ENCODE measurements around the gene PHB1. TPM values are rescaled to one million over a fixed set of nuclear protein-coding genes. Genes with fewer than 3 reads are reported as not detected.

PHB1 gene
- total RNA-seq, 1 experiment from 2014 or later = 413 TPM

GRCh38 chr17:49381033-49381432, 33.6 kb downstream of the PHB1 start:
- no peak for TF ChIP-seq CTCF (IDR thresholded peaks at IDR 0.05; ENCODE audit: unreplicated experiment)
- intact Hi-C loops (cut with micrococcal nuclease; ENCODE audit: unreplicated experiment) = no loop called here
- DNase-seq = no peak
- Mint-ChIP-seq H3K27me3 (ENCODE audit: unreplicated experiment) (peaks cover 50% of the 10 kb centered on the region), H3K9me3 (ENCODE audit: low read depth, unreplicated experiment) (peaks cover 14% of the 10 kb centered on the region), H3K4me3 (ENCODE audit: low read depth, unreplicated experiment) (no peak overlapping the region), H3K4me1 (ENCODE audit: low read depth, unreplicated experiment) (no peaks in the 10 kb centered on the region), H3K27ac (ENCODE audit: unreplicated experiment) (no peak overlapping the region), H3K36me3 (ENCODE audit: insufficient read depth, unreplicated experiment) (no peaks in the 10 kb centered on the region)
- no TSS peak for BruUV-seq (replicated peaks)
- CTCF ChIA-PET = interaction anchor here (0.6 to 1.7 kb wide), 2 partner anchors 10 to 74 kb away, joined by 3 to 4 read pairs; no protein-coding TSS in a partner anchor

- BruUV-seq (replicated peaks) = no TSS peak
- CTCF ChIA-PET = interaction anchor here (1.7 kb wide), 1 partner anchor 11 kb away, joined by 4 read pairs; no protein-coding TSS in a partner anchor
- no peaks in the 10 kb centered on the region for H3K4me1 Mint-ChIP-seq (ENCODE audit: low read depth, unreplicated experiment)
- no peak for DNase-seq
- intact Hi-C loops (cut with micrococcal nuclease; ENCODE audit: unreplicated experiment) = no loop called here
- no peak overlapping the region for H3K27ac Mint-ChIP-seq (ENCODE audit: unreplicated experiment)
- no peak for TF ChIP-seq CTCF (IDR thresholded peaks at IDR 0.05; ENCODE audit: unreplicated experiment)
- no peak overlapping the region for H3K4me3 Mint-ChIP-seq (ENCODE audit: low read depth, unreplicated experiment)
- peaks cover 49% of the 10 kb centered on the region for H3K27me3 Mint-ChIP-seq (ENCODE audit: unreplicated experiment)
- H3K36me3 Mint-ChIP-seq (ENCODE audit: insufficient read depth, unreplicated experiment) = no peaks in the 10 kb centered on the region
- peaks cover 14% of the 10 kb centered on the region for H3K9me3 Mint-ChIP-seq (ENCODE audit: low read depth, unreplicated experiment)
These were observed 34.8 kb downstream of the PHB1 start for GRCh38 chr17:49379926-49380325.

- BruUV-seq (replicated peaks) = no TSS peak
- H3K27me3 Mint-ChIP-seq (ENCODE audit: unreplicated experiment) = peaks cover 49% of the 10 kb centered on the region
- no peak for TF ChIP-seq CTCF (IDR thresholded peaks at IDR 0.05; ENCODE audit: unreplicated experiment)
- no peaks in the 10 kb centered on the region for H3K36me3 Mint-ChIP-seq (ENCODE audit: insufficient read depth, unreplicated experiment)
- CTCF ChIA-PET = interaction anchor here (0.6 kb wide), 1 partner anchor 8 kb away, joined by 3 read pairs; no protein-coding TSS in a partner anchor
- H3K27ac Mint-ChIP-seq (ENCODE audit: unreplicated experiment) = no peak overlapping the region
- peaks cover 14% of the 10 kb centered on the region for H3K9me3 Mint-ChIP-seq (ENCODE audit: low read depth, unreplicated experiment)
- no peak for DNase-seq
- H3K4me3 Mint-ChIP-seq (ENCODE audit: low read depth, unreplicated experiment) = no peak overlapping the region
- no peaks in the 10 kb centered on the region for H3K4me1 Mint-ChIP-seq (ENCODE audit: low read depth, unreplicated experiment)
- intact Hi-C loops (cut with micrococcal nuclease; ENCODE audit: unreplicated experiment) = no loop called here
These were observed 36.4 kb downstream of the PHB1 start for GRCh38 chr17:49378311-49378710.

GRCh38 chr17:49375544-49375943, 39.1 kb downstream of the PHB1 start:
- DNase-seq = no peak
- intact Hi-C loops (cut with micrococcal nuclease; ENCODE audit: unreplicated experiment) = no loop called here
- Mint-ChIP-seq H3K4me3 (ENCODE audit: low read depth, unreplicated experiment) (no peak overlapping the region), H3K4me1 (ENCODE audit: low read depth, unreplicated experiment) (no peaks in the 10 kb centered on the region), H3K9me3 (ENCODE audit: low read depth, unreplicated experiment) (peaks cover 14% of the 10 kb centered on the region), H3K27me3 (ENCODE audit: unreplicated experiment) (peaks cover 25% of the 10 kb centered on the region), H3K36me3 (ENCODE audit: insufficient read depth, unreplicated experiment) (no peaks in the 10 kb centered on the region), H3K27ac (ENCODE audit: unreplicated experiment) (no peak overlapping the region)
- TF ChIP-seq CTCF (IDR thresholded peaks at IDR 0.05; ENCODE audit: unreplicated experiment) = no peak
- CTCF ChIA-PET = interaction anchor here (0.7 kb wide), 1 partner anchor 175 kb away, joined by 4 read pairs; no protein-coding TSS in a partner anchor
- no TSS peak for BruUV-seq (replicated peaks)
